ENCODE measurements around the gene NUMA1. TPM values are rescaled to one million over a fixed set of nuclear protein-coding genes. Genes with fewer than 3 reads are reported as not detected.
A peak's percentile ranks its signal among the peaks of the same experiment; 100 is the strongest.

The NUMA1 gene
- total and polyA plus RNA-seq, 2 of the 13 experiments (the other 11 are each of a cell fraction or from before 2014, with no cell fraction given): 57.3 to 60.2 TPM

GRCh38 chr11:72102946-72103753 is 22.8 kb upstream of the NUMA1 start, which contains the start of gene LAMTOR1 (continued):
- peak; percentile 89 for TF ChIP-seq ARID4A (CRISPR knock-in tag; IDR thresholded peaks at IDR 0.05; ENCODE audit: borderline replicate concordance)
- TF ChIP-seq JARID2 (CRISPR knock-in tag; IDR thresholded peaks at IDR 0.05; ENCODE audit: insufficient replicate concordance): peak; percentile 66
- 0 out of 2 replicates have a peak, but pooled peaks have one; percentile 16 for TF ChIP-seq AHR (CRISPR knock-in tag; IDR thresholded peaks at IDR 0.05)
- TF ChIP-seq RNF2 (conservative IDR thresholded peaks at IDR 0.05; ENCODE audit: low read depth): peak; percentile 87; the same call in 1 of the 2 replicates
- TF ChIP-seq, protein P1, sequence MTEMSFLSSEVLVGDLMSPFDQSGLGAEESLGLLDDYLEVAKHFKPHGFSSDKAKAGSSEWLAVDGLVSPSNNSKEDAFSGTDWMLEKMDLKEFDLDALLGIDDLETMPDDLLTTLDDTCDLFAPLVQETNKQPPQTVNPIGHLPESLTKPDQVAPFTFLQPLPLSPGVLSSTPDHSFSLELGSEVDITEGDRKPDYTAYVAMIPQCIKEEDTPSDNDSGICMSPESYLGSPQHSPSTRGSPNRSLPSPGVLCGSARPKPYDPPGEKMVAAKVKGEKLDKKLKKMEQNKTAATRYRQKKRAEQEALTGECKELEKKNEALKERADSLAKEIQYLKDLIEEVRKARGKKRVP (CRISPR knock-in tag; IDR thresholded peaks at IDR 0.05): no peak
- TF ChIP-seq ARID3A (IDR thresholded peaks at IDR 0.05; ENCODE audit: low read depth, low read length): no peak
- no peak for TF ChIP-seq ELF4 (CRISPR knock-in tag; IDR thresholded peaks at IDR 0.05; ENCODE audit: borderline replicate concordance)
- peak; percentile 89 for TF ChIP-seq DMAP1 (CRISPR knock-in tag; IDR thresholded peaks at IDR 0.05)
- TF ChIP-seq ZNF577 (CRISPR knock-in tag; IDR thresholded peaks at IDR 0.05; ENCODE audit: borderline replicate concordance, low read depth): no peak
- TF ChIP-seq STAG1 (CRISPR knock-in tag; IDR thresholded peaks at IDR 0.05): no peak
- no peak for TF ChIP-seq IRX3 (CRISPR knock-in tag; IDR thresholded peaks at IDR 0.05; ENCODE audit: borderline replicate concordance, low read depth)
- TF ChIP-seq ZNF343 (CRISPR knock-in tag; IDR thresholded peaks at IDR 0.05): no peak
- no peak for TF ChIP-seq ZFP37 (CRISPR knock-in tag; IDR thresholded peaks at IDR 0.05; ENCODE audit: borderline replicate concordance)
- TF ChIP-seq ZNF512B (CRISPR knock-in tag; IDR thresholded peaks at IDR 0.05; ENCODE audit: borderline replicate concordance): no peak
- TF ChIP-seq ZNF414 (CRISPR knock-in tag; IDR thresholded peaks at IDR 0.05): no peak
- TF ChIP-seq ZIK1 (CRISPR knock-in tag; IDR thresholded peaks at IDR 0.05; ENCODE audit: borderline replicate concordance, low read depth): 0 out of 2 replicates have a peak, but pooled peaks have one; percentile 6
- TF ChIP-seq POGZ (CRISPR knock-in tag; IDR thresholded peaks at IDR 0.05): peak; percentile 96
